Measurements from ENCODE around the gene LLGL2. TPM values are rescaled to one million over a fixed set of nuclear protein-coding genes. Genes with fewer than 3 reads are reported as not detected.
A peak's percentile ranks its signal among the peaks of the same experiment; 100 is the strongest.

LLGL2 gene
- total and polyA plus RNA-seq, 10 donors = 28.6 to 153 (median 80.0) TPM

DNA sequence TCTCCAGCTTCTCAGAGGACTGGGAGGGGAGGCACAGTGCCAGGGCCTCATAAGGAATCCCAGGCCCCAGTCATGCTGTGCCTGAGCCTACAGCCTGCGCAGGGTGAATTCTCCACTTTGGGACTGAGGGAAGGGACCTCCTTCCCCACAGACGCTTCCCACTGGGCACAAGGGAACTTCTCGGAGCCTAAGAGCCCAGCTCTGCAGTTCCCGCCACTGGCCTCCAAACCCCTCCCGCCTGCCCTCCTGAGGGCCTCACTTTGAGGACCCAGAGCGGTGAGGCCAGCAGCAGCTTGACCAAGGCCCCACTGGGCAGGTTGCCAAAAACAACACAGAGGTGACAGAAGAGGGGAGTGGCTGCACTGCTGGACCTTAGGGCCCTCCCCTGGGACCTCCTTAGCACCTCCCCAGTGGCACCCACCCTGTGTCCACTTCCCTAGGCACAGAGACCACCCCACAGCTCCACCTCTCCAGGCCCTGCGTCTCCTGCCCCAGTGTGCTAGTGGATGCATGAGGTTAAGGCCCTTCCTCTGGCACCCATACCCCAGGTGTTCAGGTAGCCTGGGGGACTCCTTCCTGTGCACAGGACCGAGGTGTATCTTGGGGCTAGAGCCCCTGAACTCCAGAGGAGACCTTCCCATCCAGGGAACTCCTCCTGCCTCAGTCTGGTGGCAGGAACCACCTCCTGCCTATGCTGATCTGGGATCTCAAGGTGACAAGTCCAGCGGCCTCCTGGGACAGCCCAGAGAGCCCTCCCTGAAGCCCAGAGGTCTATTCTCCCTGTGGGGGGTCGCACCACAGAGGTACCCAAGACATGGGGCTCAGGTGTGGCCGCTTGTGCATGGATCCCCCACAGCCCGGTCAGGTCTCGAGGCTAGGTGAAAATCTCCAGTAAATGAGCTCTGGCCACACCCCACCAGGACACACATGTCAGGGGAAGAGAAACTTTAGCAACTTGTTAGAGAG, 13.6 kb upstream of the LLGL2 start:
- Histone ChIP-seq H3K4me1 (peaks cover 0 to 92% (median 50%) of the 10 kb centered on the region in 6 donors), H3K36me3 (peaks cover 0 to 35% (median 0%) of the 10 kb centered on the region in 6 donors), H3K9me3 (no peaks in the 10 kb centered on the region), H3K27ac (peak overlapping the region in 7 of 8 donors; percentile 55 to 90 (median 83)), H3K4me3 (peak overlapping the region; percentile 19 to 99 (median 94)), H3K27me3 (replicated peaks in 1 of 7) (peaks cover 0 to 18% (median 0%) of the 10 kb centered on the region in 7 donors)
- TF ChIP-seq, protein P1, sequence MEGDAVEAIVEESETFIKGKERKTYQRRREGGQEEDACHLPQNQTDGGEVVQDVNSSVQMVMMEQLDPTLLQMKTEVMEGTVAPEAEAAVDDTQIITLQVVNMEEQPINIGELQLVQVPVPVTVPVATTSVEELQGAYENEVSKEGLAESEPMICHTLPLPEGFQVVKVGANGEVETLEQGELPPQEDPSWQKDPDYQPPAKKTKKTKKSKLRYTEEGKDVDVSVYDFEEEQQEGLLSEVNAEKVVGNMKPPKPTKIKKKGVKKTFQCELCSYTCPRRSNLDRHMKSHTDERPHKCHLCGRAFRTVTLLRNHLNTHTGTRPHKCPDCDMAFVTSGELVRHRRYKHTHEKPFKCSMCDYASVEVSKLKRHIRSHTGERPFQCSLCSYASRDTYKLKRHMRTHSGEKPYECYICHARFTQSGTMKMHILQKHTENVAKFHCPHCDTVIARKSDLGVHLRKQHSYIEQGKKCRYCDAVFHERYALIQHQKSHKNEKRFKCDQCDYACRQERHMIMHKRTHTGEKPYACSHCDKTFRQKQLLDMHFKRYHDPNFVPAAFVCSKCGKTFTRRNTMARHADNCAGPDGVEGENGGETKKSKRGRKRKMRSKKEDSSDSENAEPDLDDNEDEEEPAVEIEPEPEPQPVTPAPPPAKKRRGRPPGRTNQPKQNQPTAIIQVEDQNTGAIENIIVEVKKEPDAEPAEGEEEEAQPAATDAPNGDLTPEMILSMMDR (IDR thresholded peaks at IDR 0.05 in 8 of 11, conservative IDR thresholded peaks at IDR 0.05 in 3 of 11) = no peak
- TF ChIP-seq POLR2AphosphoS5 (IDR thresholded peaks at IDR 0.05) = peak in 2 of 3 donors; percentile 58 to 62
- DNase-seq = peak; percentile 71
- 60 to 78% (median 71%) methylated on average over 11 to 13 of the region's 13 CpGs for WGBS, 5 donors
- intact Hi-C loops (cut with DNase I; ENCODE audit: low total_unique reads) = loop anchor here (10.0 kb wide), 1 partner anchor 87 kb away; no protein-coding TSS in a partner anchor

DNA sequence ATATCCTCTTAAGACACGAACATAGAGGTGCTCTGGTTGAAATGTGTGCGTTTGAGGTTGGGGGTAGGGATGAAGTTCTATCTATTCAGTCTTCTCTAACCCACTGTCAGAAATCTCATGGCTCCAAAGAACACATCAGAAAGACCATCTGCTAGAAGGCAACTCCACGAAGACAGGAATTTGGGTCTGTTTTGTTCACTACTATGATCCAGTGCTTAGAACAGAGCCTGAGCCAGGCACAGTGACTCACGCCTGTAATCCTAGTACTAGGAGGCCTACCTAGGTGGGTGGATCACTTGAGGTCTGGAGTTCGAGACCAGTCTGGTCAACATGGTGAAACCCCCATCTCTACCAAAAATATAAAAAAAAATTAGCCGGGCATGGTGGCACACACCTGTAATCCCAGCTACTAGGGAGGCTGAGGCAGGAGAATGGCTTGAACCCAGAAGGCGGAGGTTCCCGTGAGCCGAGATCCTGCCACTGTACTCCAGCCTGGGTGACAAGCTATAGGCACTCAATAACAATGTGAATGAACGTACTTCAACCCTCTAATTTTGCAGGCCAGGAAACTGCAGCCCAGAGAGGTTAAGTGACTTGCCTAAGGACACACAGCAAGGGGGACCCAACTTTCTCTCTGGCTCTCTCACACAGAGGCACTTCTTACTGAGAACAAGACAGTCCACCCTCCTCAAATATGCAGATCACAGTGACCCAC, 12.4 kb upstream of the LLGL2 start:
- TF ChIP-seq POLR2AphosphoS5 (IDR thresholded peaks at IDR 0.05) (no peak), POLR2A (IDR thresholded peaks at IDR 0.05) (no peak)
- TF ChIP-seq, protein P1 (IDR thresholded peaks at IDR 0.05 in 8 of 11, conservative IDR thresholded peaks at IDR 0.05 in 3 of 11) = no peak
- Histone ChIP-seq H3K9me3 (no peaks in the 10 kb centered on the region), H3K36me3 (peaks cover 0 to 23% (median 0%) of the 10 kb centered on the region in 6 donors), H3K4me3 (peak overlapping the region; percentile 70 to 99 (median 94)), H3K4me1 (peaks cover 7 to 92% (median 55%) of the 10 kb centered on the region in 6 donors), H3K27ac (peak overlapping the region in 7 of 8 donors; percentile 29 to 90 (median 84)), H3K27me3 (replicated peaks in 1 of 7) (peaks cover 0 to 18% (median 0%) of the 10 kb centered on the region in 7 donors)
- 60 to 66% (median 64%) methylated on average over 10 of the region's 10 CpGs for WGBS, 5 donors
- no peak for DNase-seq
- intact Hi-C loops (cut with DNase I; ENCODE audit: low total_unique reads) = loop anchor here (10.0 kb wide), 1 partner anchor 88 kb away; no protein-coding TSS in a partner anchor

DNA sequence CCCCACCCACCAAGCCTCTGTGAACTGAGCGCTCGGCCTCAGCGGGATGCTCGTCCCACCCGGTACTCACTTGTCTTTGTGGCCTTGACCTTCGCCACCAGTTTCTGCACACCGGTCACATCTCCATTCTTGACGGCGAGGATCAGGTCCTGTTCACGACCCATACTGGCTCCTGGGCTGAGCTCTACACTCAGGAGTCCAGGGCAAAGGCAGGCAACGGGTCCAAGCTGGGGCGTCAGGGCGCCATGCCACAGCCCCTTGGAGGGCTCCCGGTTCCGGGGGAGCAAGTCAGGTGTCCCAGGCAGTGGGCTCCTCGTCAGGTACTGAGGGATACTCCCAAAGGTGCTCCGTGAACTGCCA, 11.9 kb upstream of the LLGL2 start:
- no peaks in the 10 kb centered on the region for H3K9me3 ChIP-seq
- H3K36me3 ChIP-seq = peaks cover 0 to 20% (median 0%) of the 10 kb centered on the region in 6 donors
- H3K4me3 ChIP-seq = peak overlapping the region; percentile 70 to 99 (median 94)
- WGBS, 5 donors = 71 to 87% (median 81%) methylated on average over 15 to 17 of the region's 17 CpGs
- peaks cover 8 to 92% (median 56%) of the 10 kb centered on the region in 6 donors for H3K4me1 ChIP-seq
- TF ChIP-seq POLR2A (IDR thresholded peaks at IDR 0.05) (no peak), POLR2AphosphoS5 (IDR thresholded peaks at IDR 0.05) (no peak)
- TF ChIP-seq, protein P1 (IDR thresholded peaks at IDR 0.05 in 8 of 11, conservative IDR thresholded peaks at IDR 0.05 in 3 of 11) = no peak
- peak overlapping the region in 7 of 8 donors; percentile 15 to 90 (median 84) for H3K27ac ChIP-seq
- DNase-seq = peak; percentile 69
- peaks cover 0 to 18% (median 0%) of the 10 kb centered on the region in 7 donors for H3K27me3 ChIP-seq (replicated peaks in 1 of 7)
- intact Hi-C loops (cut with DNase I; ENCODE audit: low total_unique reads) = loop anchor here (10.0 kb wide), 1 partner anchor 89 kb away; no protein-coding TSS in a partner anchor
